PFSK-1 (cell line): ENCODE measurements around the gene CACNA1A.

ENCODE experiments used
- FOXP2 ChIP-seq: optimal IDR thresholded peaks from 2 replicates; pipeline ENCODE3; 2011; ENCODE audit warnings: borderline replicate concordance, control low read depth, inconsistent platforms; ENCODE audit not compliant: insufficient read depth; ENCODE audit errors: extremely low read length, extremely low read depth
- POLR2AphosphoS5 ChIP-seq: IDR thresholded peaks from 2 replicates; pipeline ENCODE4 v1.6.1; 2012; ENCODE audit warnings: low read depth, mild to moderate bottlenecking, control low read depth, low read length, moderate library complexity
- REST ChIP-seq, 2 experiments: IDR thresholded peaks; 2 replicates each; pipeline versions ENCODE4 v1.6.1 to v1.8.0; 2011 to 2012; ENCODE audit warnings: low read depth in 2 of 2, low read length in 2 of 2, control low read depth in 1 of 2, inconsistent platforms in 1 of 2, mild to moderate bottlenecking in 1 of 2, moderate library complexity in 1 of 2; ENCODE audit not compliant: insufficient read depth in 1 of 2
- SIN3A ChIP-seq: IDR thresholded peaks from 2 replicates; pipeline ENCODE4 v1.6.1; 2012; ENCODE audit warnings: mild to moderate bottlenecking, low read length, moderate library complexity, borderline replicate concordance; ENCODE audit not compliant: insufficient read depth
- TAF1 ChIP-seq: IDR thresholded peaks from 2 replicates; pipeline ENCODE4 v1.6.1; 2012; ENCODE audit warnings: low read length, control low read depth, borderline replicate concordance; ENCODE audit not compliant: insufficient read depth

GRCh38 chr19:13210339-13210775, 295.9 kb downstream of the CACNA1A start:
- no peak for TF ChIP-seq TAF1
- no peak for TF ChIP-seq REST (IDR thresholded peaks at IDR 0.05; ENCODE audit: insufficient read depth in 1 of 2, low read depth in 2 of 2, low read length in 2 of 2)
- TF ChIP-seq FOXP2, result no peak
- TF ChIP-seq POLR2AphosphoS5, result no peak
- no peak for TF ChIP-seq SIN3A
